Mesendoderm (in vitro differentiated cells): ENCODE data around the gene SF3B3.
"Not testable (repeated sequence)": the region's sequence is repeated elsewhere in the genome, so short reads cannot be mapped to it uniquely, and the experiment has no call there.

Experiments
- DNase-seq: peaks from one replicate; pipeline ENCODE4 v3.0.0; 2013
- H2AK5ac ChIP-seq: 2 replicates; pipeline ENCODE4 v1.6.1; 2013; ENCODE audit warnings: low read length, inconsistent platforms
- H2BK120ac ChIP-seq: 2 replicates; pipeline ENCODE4 v1.6.1; 2013; ENCODE audit warnings: low read depth, mild to moderate bottlenecking, low read length, moderate library complexity, mixed read lengths
- H2BK15ac ChIP-seq: replicated peaks from 2 replicates; pipeline ENCODE4 v1.6.1; 2013; ENCODE audit warnings: low read depth, mild to moderate bottlenecking, moderate library complexity
- H2BK5ac ChIP-seq: 2 replicates; pipeline ENCODE4 v1.6.1; 2013; ENCODE audit warnings: low read length, inconsistent platforms
- H3K18ac ChIP-seq: 2 replicates; pipeline ENCODE4 v1.6.1; 2013; ENCODE audit warnings: mild to moderate bottlenecking, low read length, mixed read lengths
- H3K23ac ChIP-seq: one replicate; pipeline ENCODE4 v1.6.1; 2013; ENCODE audit warnings: low read length
- H3K27ac ChIP-seq: 2 replicates; pipeline ENCODE4 v1.5.1; 2013; ENCODE audit warnings: low read depth, mild to moderate bottlenecking, inconsistent platforms, low read length, moderate library complexity
- H3K27me3 ChIP-seq: 2 replicates; pipeline ENCODE4 v1.6.1; 2013; ENCODE audit warnings: low read length, control low read depth, mild to moderate bottlenecking, inconsistent platforms; ENCODE audit not compliant: insufficient read depth, poor library complexity
- H3K36me3 ChIP-seq: 2 replicates; pipeline ENCODE4 v1.6.1; 2013; ENCODE audit warnings: low read length, inconsistent platforms; ENCODE audit not compliant: control insufficient read depth, insufficient read depth
- H3K4ac ChIP-seq: one replicate; pipeline ENCODE4 v1.6.1; 2013; ENCODE audit warnings: low read depth, mild to moderate bottlenecking, low read length, moderate library complexity
- H3K4me1 ChIP-seq: 2 replicates; pipeline ENCODE4 v1.6.1; 2013; ENCODE audit warnings: low read depth, low read length, inconsistent platforms; ENCODE audit not compliant: control insufficient read depth
- H3K4me2 ChIP-seq: 2 replicates; pipeline ENCODE4 v1.6.1; 2013; ENCODE audit warnings: low read length
- H3K4me3 ChIP-seq: 2 replicates; pipeline ENCODE4 v1.5.1; 2013; ENCODE audit warnings: mild to moderate bottlenecking, low read length
- H3K56ac ChIP-seq: one replicate; pipeline ENCODE4 v1.6.1; 2013; ENCODE audit warnings: low read length
- H3K79me1 ChIP-seq: 2 replicates; pipeline ENCODE4 v1.6.1; 2013; ENCODE audit warnings: low read length, inconsistent platforms
- H3K79me2 ChIP-seq: 2 replicates; pipeline ENCODE4 v1.6.1; 2013; ENCODE audit warnings: mild to moderate bottlenecking, low read length; ENCODE audit not compliant: control insufficient read depth, insufficient read depth
- H3K9ac ChIP-seq: 2 replicates; pipeline ENCODE4 v1.6.1; 2013; ENCODE audit warnings: low read length, inconsistent platforms
- H4K5ac ChIP-seq: one replicate; pipeline ENCODE4 v1.6.1; 2013; ENCODE audit warnings: low read length
- H4K8ac ChIP-seq: one replicate; pipeline ENCODE4 v1.6.1; 2013; ENCODE audit warnings: low read depth, mild to moderate bottlenecking, control low read depth, low read length, moderate library complexity
- WGBS: extraction: QIAGEN DNeasy Blood & Tissue Kit; methylation state at CpG from one replicate; pipeline ENCODE4 v1.1.7; 2013; ENCODE audit warnings: low lambda C conversion rate, missing lambda C conversion rate; ENCODE audit not compliant: insufficient coverage; ENCODE audit errors: extremely low coverage; 5-methylcytosine and 5-hydroxymethylcytosine counted together

The SF3B3 gene

DNA sequence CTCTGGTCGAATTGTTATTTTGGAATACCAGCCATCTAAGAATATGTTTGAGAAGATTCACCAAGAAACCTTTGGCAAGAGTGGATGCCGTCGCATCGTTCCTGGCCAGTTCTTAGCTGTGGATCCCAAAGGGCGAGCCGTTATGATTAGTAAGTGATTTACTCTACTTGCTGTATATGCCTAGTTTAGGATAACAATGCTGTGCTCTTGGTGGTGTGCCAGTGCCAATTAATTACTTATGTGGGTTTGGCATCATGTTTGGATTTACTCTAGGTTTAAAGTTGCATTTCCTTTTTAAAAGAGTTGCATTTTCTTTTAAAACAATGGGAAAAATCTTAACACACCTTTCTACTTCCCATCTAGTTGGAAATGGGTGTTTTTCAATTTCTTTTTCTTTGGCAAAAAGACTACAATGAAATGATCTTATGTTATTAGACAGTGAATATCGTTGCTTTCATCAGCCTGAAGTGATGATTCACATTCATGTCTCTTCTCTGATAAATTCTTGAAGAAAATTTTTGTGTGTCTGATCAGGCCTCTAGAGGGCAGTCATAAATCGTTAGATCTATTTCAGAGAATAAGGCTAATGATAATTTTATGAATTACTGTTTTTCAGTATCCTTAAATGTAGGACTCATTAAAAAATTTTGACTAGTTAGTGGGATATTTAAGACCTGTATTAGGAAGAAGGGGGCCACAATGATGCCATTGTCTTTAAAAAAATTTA is 5.6 kb downstream of the SF3B3 start:
- no peak overlapping the region for H4K5ac ChIP-seq
- WGBS: no CpG with 5 or more reads among the region's 8 CpGs

GRCh38 chr16:70529954-70530353 is 6.3 kb downstream of the SF3B3 start:
- H2BK120ac ChIP-seq, H2BK5ac ChIP-seq, H3K18ac ChIP-seq, DNase-seq, H3K4ac ChIP-seq, H3K56ac ChIP-seq, H3K4me1 ChIP-seq, H4K8ac ChIP-seq, H2BK15ac ChIP-seq, H3K23ac ChIP-seq, H3K27ac ChIP-seq, H4K5ac ChIP-seq, H3K4me3 ChIP-seq, H3K4me2 ChIP-seq, H3K9ac ChIP-seq, H3K27me3 ChIP-seq, H2AK5ac ChIP-seq: not testable (repeated sequence)
- H3K79me1 ChIP-seq: peaks cover 14% of the 10 kb centered on the region
- no CpG with 5 or more reads among the region's 7 CpGs for WGBS
- H3K36me3 ChIP-seq: peaks cover 19% of the 10 kb centered on the region
- peaks cover 63% of the 10 kb centered on the region for H3K79me2 ChIP-seq

More for the DNA sequence above, 5.6 kb downstream of the SF3B3 start:
- Histone ChIP-seq H3K36me3 (peaks cover 17% of the 10 kb centered on the region), H3K4ac (no peak overlapping the region), H3K9ac (no peak overlapping the region), H3K56ac (no peak overlapping the region), H2AK5ac (no peak overlapping the region), H2BK120ac (no peak overlapping the region), H3K4me2 (no peak overlapping the region), H3K27ac (no peak overlapping the region), H2BK5ac (no peak overlapping the region), H3K4me1 (peaks cover 2% of the 10 kb centered on the region), H3K79me2 (peaks cover 65% of the 10 kb centered on the region), H4K8ac (no peak overlapping the region), H2BK15ac (no peak overlapping the region), H3K18ac (no peak overlapping the region), H3K27me3 (no peaks in the 10 kb centered on the region), H3K23ac (no peak overlapping the region), H3K4me3 (no peak overlapping the region), H3K79me1 (peaks cover 12% of the 10 kb centered on the region)
- peak; percentile 22 for DNase-seq

DNA sequence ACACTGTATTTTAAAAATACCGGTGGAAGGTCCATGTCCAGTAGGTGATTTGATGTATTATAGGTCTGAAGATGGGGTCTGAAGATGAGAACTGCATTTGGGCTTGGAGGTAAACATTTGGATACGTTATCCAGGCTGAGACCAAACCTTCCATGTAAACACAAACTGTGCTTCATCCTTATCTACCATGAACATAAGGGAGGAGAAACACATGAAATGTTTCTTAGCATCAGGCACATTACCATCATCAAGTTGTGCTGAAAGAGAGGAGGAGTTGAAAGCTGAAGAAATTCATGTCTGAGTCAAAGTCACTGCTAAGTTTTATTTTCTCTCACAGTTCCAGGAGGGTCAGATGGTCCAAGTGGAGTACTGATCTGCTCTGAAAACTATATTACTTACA is 11.4 kb downstream of the SF3B3 start:
- no peak overlapping the region for H3K23ac ChIP-seq
- H3K79me2 ChIP-seq: peaks cover 36% of the 10 kb centered on the region
- no peak overlapping the region for H2BK15ac ChIP-seq
- H3K4me3 ChIP-seq: no peak overlapping the region
- no peak overlapping the region for H4K5ac ChIP-seq
- peaks cover 23% of the 10 kb centered on the region for H3K36me3 ChIP-seq
- H3K27me3 ChIP-seq: no peaks in the 10 kb centered on the region
- no peak overlapping the region for H2BK120ac ChIP-seq
- no peak overlapping the region for H3K27ac ChIP-seq
- no peak overlapping the region for H4K8ac ChIP-seq
- no peak overlapping the region for H3K4me2 ChIP-seq
- H3K79me1 ChIP-seq: peaks cover 16% of the 10 kb centered on the region
- DNase-seq: no peak
- H3K9ac ChIP-seq: no peak overlapping the region
- no CpG with 5 or more reads among the region's 2 CpGs for WGBS
- no peak overlapping the region for H3K4ac ChIP-seq
- no peak overlapping the region for H2AK5ac ChIP-seq
- no peak overlapping the region for H3K18ac ChIP-seq
- no peak overlapping the region for H3K56ac ChIP-seq
- H3K4me1 ChIP-seq: no peaks in the 10 kb centered on the region
- no peak overlapping the region for H2BK5ac ChIP-seq

DNA sequence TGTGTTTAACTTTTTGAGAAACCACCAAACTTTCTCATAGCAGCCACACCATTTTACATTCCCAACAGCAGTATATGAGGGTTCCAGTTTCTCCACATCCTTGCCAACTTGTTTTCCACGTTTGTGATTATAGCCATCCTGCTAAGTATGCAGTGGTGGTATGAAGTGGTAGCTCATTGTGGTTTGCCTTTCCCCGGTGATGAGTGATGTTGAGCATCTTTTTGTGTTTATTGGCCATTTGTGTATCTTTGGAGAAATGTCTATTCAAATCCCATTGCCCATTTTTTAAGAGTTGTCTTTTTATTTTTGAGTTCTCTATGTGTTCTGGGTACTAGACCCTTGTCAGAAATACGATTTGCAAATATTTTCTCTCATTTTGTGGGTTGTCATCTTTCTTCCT is 17.4 kb downstream of the SF3B3 start:
- H2BK15ac ChIP-seq: no peak overlapping the region
- H2BK120ac ChIP-seq: no peak overlapping the region
- peaks cover 24% of the 10 kb centered on the region for H3K36me3 ChIP-seq

DNA sequence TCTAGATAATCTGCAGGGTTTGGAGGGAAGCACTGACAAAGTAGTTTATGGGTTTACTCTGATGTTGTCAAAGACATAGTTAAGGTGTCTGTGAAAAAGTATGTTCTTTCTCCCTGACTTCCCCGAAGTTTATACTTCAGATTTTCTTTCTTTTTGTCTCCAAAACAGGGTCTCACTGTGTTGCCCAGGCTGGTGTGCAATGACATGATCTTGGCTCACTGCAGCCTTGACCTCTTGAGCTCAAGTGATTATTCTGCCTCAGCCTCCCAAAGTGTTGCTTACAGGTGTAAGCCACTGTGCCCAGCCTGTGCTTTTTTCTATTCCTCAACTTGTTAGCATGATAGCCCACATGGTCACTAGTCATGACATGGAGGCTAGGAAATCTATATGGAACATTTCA is 20.9 kb downstream of the SF3B3 start:
- Histone ChIP-seq H2BK120ac (no peak overlapping the region), H4K5ac (no peak overlapping the region), H2BK5ac (no peak overlapping the region), H2BK15ac (no peak overlapping the region), H3K27me3 (no peaks in the 10 kb centered on the region), H3K23ac (no peak overlapping the region), H4K8ac (no peak overlapping the region), H2AK5ac (no peak overlapping the region), H3K18ac (no peak overlapping the region), H3K4me2 (no peak overlapping the region), H3K56ac (no peak overlapping the region), H3K27ac (no peak overlapping the region), H3K79me1 (peaks cover 18% of the 10 kb centered on the region), H3K4me3 (no peak overlapping the region), H3K4me1 (no peaks in the 10 kb centered on the region), H3K79me2 (peaks cover 25% of the 10 kb centered on the region), H3K9ac (no peak overlapping the region), H3K4ac (no peak overlapping the region), H3K36me3 (peaks cover 25% of the 10 kb centered on the region)
- WGBS: no CpG with 5 or more reads among the region's 1 CpG
- DNase-seq: no peak

More for the DNA sequence above, 17.4 kb downstream of the SF3B3 start:
- H3K27ac ChIP-seq: no peak overlapping the region
- no peak overlapping the region for H2AK5ac ChIP-seq
- H3K4me2 ChIP-seq: no peak overlapping the region
- no peak for DNase-seq
- H3K79me2 ChIP-seq: peaks cover 22% of the 10 kb centered on the region
- H3K4ac ChIP-seq: no peak overlapping the region
- no peak overlapping the region for H4K5ac ChIP-seq
- no peak overlapping the region for H3K4me3 ChIP-seq
- no peaks in the 10 kb centered on the region for H3K4me1 ChIP-seq
- H3K56ac ChIP-seq: no peak overlapping the region
- no peak overlapping the region for H3K18ac ChIP-seq
- H4K8ac ChIP-seq: no peak overlapping the region
- H2BK5ac ChIP-seq: no peak overlapping the region
- H3K23ac ChIP-seq: no peak overlapping the region
- H3K27me3 ChIP-seq: no peaks in the 10 kb centered on the region
- no peak overlapping the region for H3K9ac ChIP-seq
- peaks cover 11% of the 10 kb centered on the region for H3K79me1 ChIP-seq
- no CpG with 5 or more reads among the region's 3 CpGs for WGBS

DNA sequence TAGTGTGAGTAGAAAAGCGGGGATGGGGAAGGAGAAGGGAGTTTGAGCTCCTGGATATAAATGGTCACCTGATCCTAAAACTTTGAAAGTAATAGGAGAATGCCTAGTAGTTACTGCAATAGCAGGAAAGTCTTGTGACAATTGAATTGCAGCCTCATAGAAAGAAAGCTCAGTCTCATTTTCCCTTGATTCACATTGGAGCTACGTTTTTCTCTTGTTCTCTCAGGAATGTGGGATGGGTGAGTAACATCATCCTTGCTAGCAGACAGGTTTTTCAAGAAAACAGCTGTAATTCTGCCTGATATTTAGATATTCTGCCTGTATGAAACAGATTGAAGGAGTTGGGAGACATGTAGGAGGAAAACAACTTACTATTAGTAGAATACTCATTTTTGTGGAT is 25.3 kb downstream of the SF3B3 start:
- H3K4me2 ChIP-seq: no peak overlapping the region
- no peak overlapping the region for H3K56ac ChIP-seq
- no peak overlapping the region for H2BK15ac ChIP-seq
- no peak overlapping the region for H4K8ac ChIP-seq
- no peak overlapping the region for H3K27ac ChIP-seq
- no peak overlapping the region for H2BK5ac ChIP-seq
- no peak overlapping the region for H2AK5ac ChIP-seq
- WGBS: 100% methylated on average over 1 of the region's 2 CpGs
- H3K79me1 ChIP-seq: peaks cover 25% of the 10 kb centered on the region
- peaks cover 28% of the 10 kb centered on the region for H3K36me3 ChIP-seq
- no peaks in the 10 kb centered on the region for H3K4me1 ChIP-seq
- no peak overlapping the region for H3K4ac ChIP-seq
- no peak overlapping the region for H4K5ac ChIP-seq
- peaks cover 32% of the 10 kb centered on the region for H3K79me2 ChIP-seq
- no peak overlapping the region for H3K18ac ChIP-seq
- no peak overlapping the region for H3K4me3 ChIP-seq
- no peak overlapping the region for H3K23ac ChIP-seq
- DNase-seq: no peak
- no peaks in the 10 kb centered on the region for H3K27me3 ChIP-seq
- no peak overlapping the region for H3K9ac ChIP-seq
- H2BK120ac ChIP-seq: no peak overlapping the region
